Stimulated activated CD4-positive, alpha-beta T cell treated with anti-CD3 and anti-CD28 coated beads, Interleukin-4, amount 100 ng/mL, for 48 hours (primary cell): ENCODE data around the gene GOLGA8M.
"Not testable (repeated sequence)": the region's sequence is repeated elsewhere in the genome, so short reads cannot be mapped to it uniquely, and the experiment has no call there.

ENCODE experiments used
- DNase-seq, 2 donors: peaks; one replicate each; pipeline ENCODE4 v3.0.0-alpha.2; 2020; ENCODE audit warnings: low read depth in 2 of 2

The GOLGA8M gene

DNA sequence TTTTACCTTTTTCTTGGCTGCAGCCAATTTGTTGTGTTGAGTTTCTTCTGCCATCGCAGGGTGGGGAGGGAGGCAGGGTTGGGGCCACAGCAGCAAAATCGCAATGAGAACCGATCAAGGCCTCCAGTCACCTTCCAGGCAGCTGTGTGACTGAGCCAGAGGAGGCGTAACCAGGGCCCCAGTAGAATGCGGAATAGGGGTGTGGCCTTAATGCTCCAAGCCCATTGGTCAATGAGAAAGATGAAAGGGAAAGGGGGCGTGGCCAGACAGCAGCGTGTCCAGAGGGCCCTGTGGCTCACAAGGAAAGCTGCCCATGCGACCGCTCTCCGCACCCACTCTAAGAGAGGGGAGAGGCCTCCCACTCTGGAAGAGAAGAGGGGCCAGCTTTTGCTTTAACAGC is at the start of gene GOLGA8M:
Gene GOLGA8M (minus strand): TSS at position 152 of the 400 bp plus-strand sequence. CDS start 98 bp downstream, at position 54.
- DNase-seq: not testable (repeated sequence)

DNA sequence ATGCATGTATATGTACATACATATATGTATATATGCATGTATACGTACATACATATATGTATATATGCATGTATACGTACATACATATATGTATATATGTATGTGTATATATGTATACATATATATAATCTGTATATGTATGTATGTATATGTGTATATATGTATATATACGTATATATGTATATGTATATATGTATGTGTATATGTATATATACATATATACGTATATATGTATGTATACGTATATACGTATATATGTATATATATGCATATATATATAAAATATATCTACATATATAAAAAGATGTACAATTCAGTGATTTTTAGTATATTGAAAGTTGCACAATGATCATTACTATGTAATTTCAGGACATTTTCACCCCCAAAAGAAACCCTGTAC is 30.7 kb upstream of the GOLGA8M start:
- DNase-seq: not testable (repeated sequence)

DNA sequence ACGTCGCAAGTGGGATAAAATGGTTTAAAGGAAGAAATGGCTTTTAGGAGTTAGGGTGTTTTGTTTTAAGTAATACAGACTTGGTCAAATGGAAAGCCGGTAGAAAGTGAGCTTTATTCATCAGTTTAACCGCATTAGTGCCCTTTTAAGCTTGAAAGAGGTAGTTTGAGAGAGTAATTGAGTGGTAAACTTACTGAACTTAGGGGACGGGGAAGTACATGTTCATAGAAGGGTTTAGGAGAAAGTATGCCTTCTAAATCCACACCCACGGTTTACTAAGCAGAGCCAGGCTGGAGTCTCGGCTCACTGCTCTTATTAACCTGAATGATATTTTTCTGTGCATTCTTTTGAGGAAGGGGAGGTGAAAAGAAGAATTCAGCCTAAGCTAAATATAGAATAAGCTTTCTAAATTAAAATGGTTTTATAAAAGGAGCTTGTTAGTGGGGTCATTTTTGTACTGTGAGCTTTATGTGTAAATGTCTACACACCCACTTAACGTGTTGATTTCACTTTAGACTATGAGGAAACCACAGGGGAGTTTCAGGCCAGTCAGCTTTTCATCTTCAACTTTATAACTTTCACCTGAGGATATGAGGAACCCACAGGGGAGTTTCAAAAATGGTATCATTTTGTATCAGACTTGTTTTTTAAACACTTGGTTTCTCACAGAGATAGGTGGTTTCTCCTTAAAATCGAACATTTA is 26.5 kb upstream of the GOLGA8M start:
- DNase-seq: peak in 1 of 2 donors; percentile 14

GRCh38 chr15:28738200-28738561 is 26.0 kb upstream of the GOLGA8M start:
- not testable (repeated sequence) for DNase-seq

- peak in 1 of 2 donors; percentile 13 for DNase-seq
These were observed 25.4 kb upstream of the GOLGA8M start for GRCh38 chr15:28737521-28738199.

DNA sequence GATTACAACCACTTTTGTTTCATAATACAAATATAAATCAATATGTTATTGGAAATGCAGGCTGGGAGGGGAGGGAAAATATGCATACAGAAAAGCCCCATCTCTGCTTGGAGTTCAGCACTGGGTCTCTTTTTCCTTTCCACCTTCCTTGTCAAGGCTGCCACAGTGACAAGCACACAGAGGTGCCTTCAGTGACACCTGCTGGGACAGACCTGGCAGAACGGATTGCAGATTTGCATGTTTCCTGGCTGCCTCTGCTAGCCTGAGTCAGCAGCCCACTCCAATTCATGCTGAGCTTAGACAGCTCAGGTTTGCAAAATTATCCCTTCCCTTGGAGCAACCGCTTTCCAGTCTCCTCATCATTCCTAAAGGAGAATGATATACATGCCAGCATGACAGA is 15.8 kb upstream of the GOLGA8M start:
- DNase-seq: not testable (repeated sequence)

DNA sequence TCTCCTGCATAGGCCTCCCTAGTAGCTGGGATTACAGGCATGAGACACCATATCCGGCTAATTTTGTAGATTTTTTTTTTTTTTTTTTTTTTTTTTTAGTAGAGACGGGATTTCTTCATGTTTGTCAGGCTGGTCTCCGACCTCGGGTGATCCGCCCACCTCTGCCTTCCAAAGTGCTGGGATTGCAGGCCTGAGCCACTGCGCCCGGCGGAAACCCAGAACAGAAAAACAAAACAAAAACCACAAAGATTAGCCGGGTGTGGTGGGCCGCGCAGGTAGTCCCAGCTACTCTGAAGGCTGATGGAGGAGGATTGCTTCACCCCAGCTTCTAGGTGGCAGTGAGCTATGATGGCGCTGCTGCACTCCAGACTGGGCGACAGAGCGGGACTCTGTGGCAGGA is 14.8 kb upstream of the GOLGA8M start:
- not testable (repeated sequence) for DNase-seq

- DNase-seq: no peak
These were observed 13.9 kb upstream of the GOLGA8M start for GRCh38 chr15:28726102-28726501.

- DNase-seq: no peak
These were observed 13.3 kb upstream of the GOLGA8M start for GRCh38 chr15:28725556-28725955.

- DNase-seq: not testable (repeated sequence)
These were observed 11.8 kb upstream of the GOLGA8M start for GRCh38 chr15:28723986-28724385.

GRCh38 chr15:28719626-28720025 is 7.4 kb upstream of the GOLGA8M start:
- not testable (repeated sequence) for DNase-seq

- DNase-seq: not testable (repeated sequence)
These were observed 6.4 kb upstream of the GOLGA8M start for GRCh38 chr15:28718576-28718975.

DNA sequence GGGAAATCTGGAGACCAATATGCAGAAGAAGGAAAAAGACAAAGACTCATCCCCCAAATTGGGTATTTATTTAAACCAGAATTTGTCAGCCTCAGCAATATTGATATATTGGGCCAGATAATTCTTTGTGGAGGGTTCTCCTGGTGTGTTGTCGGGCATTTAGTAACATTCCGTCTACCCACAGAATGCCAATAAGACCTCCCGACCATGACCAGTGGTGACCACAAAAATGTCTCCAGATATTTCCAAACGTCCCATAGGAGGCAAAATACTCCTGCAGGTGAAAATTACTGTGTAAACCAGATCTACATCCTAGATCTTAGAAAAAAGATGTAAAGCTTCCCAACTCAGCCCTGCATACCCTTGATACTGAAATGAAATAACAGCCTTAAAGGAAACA is 2.0 kb upstream of the GOLGA8M start:
- DNase-seq: not testable (repeated sequence)

- DNase-seq: not testable (repeated sequence)
These were observed 8.3 kb downstream of the GOLGA8M start for GRCh38 chr15:28703927-28704326.

DNA sequence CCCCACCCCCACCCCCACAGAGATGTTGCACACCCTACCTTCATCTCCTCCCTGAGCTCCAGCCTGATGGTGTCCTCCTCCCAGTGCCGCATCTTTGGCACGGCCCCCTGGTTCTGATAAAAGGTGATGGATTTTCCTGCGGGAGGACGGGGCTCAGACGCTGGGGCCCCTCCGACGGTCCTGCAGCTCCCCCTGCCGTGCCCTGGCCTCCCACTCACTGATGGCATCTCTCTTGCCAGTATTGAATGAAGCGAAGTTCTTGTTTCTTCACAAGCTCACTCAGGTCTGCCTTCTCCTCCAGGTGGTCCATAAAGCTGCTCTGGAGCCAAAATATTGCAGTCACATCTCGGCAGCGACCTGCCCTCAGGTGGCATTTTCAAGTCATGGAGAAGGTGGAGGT is 9.8 kb downstream of the GOLGA8M start:
- not testable (repeated sequence) for DNase-seq

DNA sequence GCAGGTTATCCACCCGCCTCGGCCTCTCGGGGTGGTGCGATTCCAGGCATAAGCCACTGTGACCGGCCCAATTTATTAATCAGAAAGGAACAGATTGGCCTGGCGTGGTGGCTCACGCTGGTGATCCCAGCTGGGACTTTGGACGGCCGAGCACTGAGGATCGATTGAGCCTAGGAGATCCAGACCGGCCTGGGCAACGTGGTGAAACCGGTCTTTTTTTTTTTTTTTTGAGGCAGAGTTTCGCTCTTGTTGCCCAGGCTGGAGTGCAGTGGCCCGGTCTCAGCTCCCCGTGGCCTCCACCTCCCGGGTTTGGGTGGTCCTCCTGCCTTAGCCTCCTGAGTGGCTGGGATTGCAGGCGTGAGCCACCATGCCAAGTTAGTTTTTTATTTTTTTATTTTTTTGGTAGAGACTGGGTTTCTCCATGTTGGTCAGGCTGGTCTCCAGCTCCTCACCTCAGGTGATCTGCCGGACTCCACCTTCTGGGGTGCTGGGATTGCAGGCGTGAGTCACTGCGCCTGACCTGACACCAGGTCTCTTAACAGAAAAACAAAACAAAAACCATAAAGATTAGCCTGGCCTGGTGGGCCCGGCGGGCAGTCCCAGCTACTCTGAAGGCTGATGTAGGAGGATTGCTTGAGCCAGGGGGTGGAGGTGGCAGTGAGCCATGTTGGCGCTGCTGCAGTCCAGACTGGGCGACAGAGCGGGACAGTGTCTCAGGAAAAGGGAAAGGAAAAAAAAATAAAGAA is 18.0 kb downstream of the GOLGA8M start:
- not testable (repeated sequence) for DNase-seq

GRCh38 chr15:28693021-28693420 is 19.2 kb downstream of the GOLGA8M start:
- DNase-seq: not testable (repeated sequence)

DNA sequence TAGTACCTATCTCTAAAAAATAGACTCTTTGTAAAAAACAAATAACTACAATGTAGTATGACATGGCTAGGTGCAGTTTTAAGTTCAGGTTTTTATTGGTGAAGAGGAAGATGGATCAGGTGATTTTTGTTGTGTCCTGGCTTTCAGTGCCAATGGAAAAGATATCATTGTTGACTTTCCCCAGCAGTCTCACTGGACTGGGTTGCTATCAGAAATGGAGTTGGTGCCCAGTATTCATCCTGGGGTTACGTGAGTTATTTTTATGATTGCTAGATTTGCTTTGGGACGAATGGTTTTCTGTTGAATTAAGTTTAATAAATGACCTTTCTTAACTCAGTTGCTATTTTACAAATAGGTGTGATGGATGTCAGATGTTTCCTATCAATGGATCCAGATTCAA is 38.7 kb downstream of the GOLGA8M start:
- not testable (repeated sequence) for DNase-seq

DNA sequence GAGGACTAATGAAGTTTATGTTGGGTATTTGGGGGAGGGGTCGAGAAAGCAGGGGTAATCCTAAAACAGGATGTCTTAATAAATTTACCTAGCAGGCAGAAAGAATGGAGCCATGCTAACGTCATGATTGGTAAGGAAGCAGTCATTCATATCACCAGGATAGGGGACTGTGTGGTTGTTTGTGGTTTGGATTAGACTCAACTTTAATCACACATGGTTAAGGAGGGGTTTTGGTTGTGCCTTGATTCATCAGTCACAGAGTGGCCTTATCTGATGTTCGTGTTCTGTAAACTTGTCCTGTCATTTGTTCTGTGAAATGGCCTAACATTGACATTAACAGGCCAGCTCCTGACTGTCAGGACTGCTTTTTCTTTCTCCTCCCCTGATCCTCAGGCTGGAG is 40.1 kb downstream of the GOLGA8M start:
- DNase-seq: not testable (repeated sequence)

DNA sequence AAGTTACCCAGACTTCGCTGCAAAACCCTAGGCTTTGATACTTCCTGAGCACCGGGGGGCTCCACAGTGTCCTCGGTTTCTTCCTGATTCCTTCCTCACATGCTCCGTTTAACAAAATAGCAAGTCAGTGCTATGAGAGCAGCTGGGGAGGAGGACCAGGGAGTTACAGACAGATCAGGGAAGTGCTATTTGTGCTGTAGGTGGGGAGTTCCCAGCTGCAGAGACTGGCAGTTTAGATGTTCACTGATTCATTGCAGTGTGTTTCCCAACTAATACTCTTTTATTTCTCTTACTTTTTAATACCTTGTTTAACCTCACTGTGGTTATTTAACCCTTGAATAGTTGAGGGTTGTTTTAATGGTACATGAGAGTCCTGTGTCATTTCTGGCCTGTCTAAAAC is 45.8 kb downstream of the GOLGA8M start:
- DNase-seq: not testable (repeated sequence)

- DNase-seq: not testable (repeated sequence)
These were observed 47.6 kb downstream of the GOLGA8M start for GRCh38 chr15:28664575-28664974.

DNA sequence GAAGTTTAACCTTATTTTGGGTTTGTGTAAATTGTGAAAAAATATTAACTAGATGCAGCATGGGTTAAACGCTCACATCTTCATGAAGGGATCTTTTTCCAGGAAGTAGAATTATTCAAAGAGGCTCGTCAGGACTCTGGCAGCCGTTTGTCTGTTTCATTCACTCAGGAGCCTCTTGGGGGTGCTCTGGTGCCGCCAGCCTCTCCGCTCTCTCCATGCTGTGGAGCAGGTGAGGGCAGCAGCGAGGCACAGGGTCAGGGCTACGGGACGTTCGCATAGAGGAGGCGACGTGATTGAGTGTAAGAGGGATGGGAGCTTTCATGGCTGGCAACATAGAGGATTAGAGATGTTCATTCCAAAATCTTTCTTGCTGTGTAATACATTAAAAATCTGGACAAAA is 48.5 kb downstream of the GOLGA8M start:
- not testable (repeated sequence) for DNase-seq
